K562 (cell line): ENCODE data around the gene TXNDC15. TPM values are rescaled to one million over a fixed set of nuclear protein-coding genes. Genes with fewer than 3 reads are reported as not detected.

Source experiments
- ARID3A ChIP-seq: IDR thresholded peaks from 2 replicates; pipeline ENCODE4 v1.6.1; 2012; ENCODE audit warnings: low read depth, low read length, improper control_type of control experiment, borderline replicate concordance
- DDX20 ChIP-seq: fragments of 450-650 bp; IDR thresholded peaks from 2 replicates; pipeline ENCODE4 v1.6.1; 2016; ENCODE audit warnings: missing genetic modification characterization, low read depth, mild to moderate bottlenecking, missing compliant biosample characterization, moderate library complexity
- EGR1 ChIP-seq: fragments of 450-650 bp; conservative IDR thresholded peaks from 2 replicates; pipeline ENCODE4 v1.6.1; 2017; ENCODE audit warnings: mild to moderate bottlenecking
- FOXK1 ChIP-seq: sonication (generic); formaldehyde crosslinking; IDR thresholded peaks from 2 replicates; pipeline ENCODE4 v1.8.0; 2022; ENCODE audit warnings: missing genetic modification reagents, mild to moderate bottlenecking, borderline replicate concordance
- FOXM1 ChIP-seq, 2 experiments: fragments of 450-650 bp in 1 of 2; sonication (generic) in 1 of 2; formaldehyde crosslinking in 1 of 2; IDR thresholded peaks; 2 replicates each; pipeline versions ENCODE4 v1.6.1 to v1.9.0; 2017 to 2022; ENCODE audit warnings: low read depth in 2 of 2, mild to moderate bottlenecking in 2 of 2, missing genetic modification reagents in 1 of 2, moderate library complexity in 1 of 2
- HDAC8 ChIP-seq: fragments of 450-650 bp; IDR thresholded peaks from 2 replicates; pipeline ENCODE4 v1.6.1; 2016; ENCODE audit warnings: mild to moderate bottlenecking, missing genetic modification characterization, moderate library complexity, missing compliant biosample characterization
- HINFP ChIP-seq: fragments of 450-650 bp; conservative IDR thresholded peaks from 2 replicates; pipeline ENCODE4 v1.6.1; 2016; ENCODE audit warnings: missing genetic modification characterization, low read depth, mild to moderate bottlenecking, control low read depth, missing compliant biosample characterization
- JUNB ChIP-seq: fragments of 450-650 bp; formaldehyde crosslinking; conservative IDR thresholded peaks from 2 replicates; pipeline ENCODE4 v1.4.0; 2020; ENCODE audit warnings: mild to moderate bottlenecking
- KLF10 ChIP-seq: fragments of 250-450 bp; sonication (Bioruptor Pico); IDR thresholded peaks from 2 replicates; pipeline ENCODE4 v1.6.1; 2021; ENCODE audit warnings: matching md5 sums
- KLF16 ChIP-seq: IDR thresholded peaks from 2 replicates; pipeline ENCODE4 v1.6.1; 2016; ENCODE audit warnings: antibody characterized with exemption
- MAX ChIP-seq: sonication (generic); formaldehyde crosslinking; IDR thresholded peaks from 2 replicates; pipeline ENCODE4 v1.9.0; 2022; ENCODE audit warnings: mild to moderate bottlenecking, missing genetic modification reagents
- NCOA2 ChIP-seq, 2 experiments: fragments of 450-650 bp; IDR thresholded peaks; 2 replicates each; pipeline ENCODE4 v1.6.1; 2018; ENCODE audit warnings: mild to moderate bottlenecking in 2 of 2, moderate library complexity in 1 of 2; ENCODE audit not compliant: partially characterized antibody in 2 of 2
- NFXL1 ChIP-seq: fragments of 450-650 bp; formaldehyde crosslinking; IDR thresholded peaks from 2 replicates; pipeline ENCODE4 v1.4.0; 2021; ENCODE audit warnings: mild to moderate bottlenecking
- PHF20 ChIP-seq: fragments of 450-650 bp; IDR thresholded peaks from 2 replicates; pipeline ENCODE4 v1.6.1; 2018; ENCODE audit not compliant: partially characterized antibody
- RBBP5 ChIP-seq: fragments of 200-600 bp; sonication (generic); IDR thresholded peaks from 2 replicates; pipeline ENCODE4 v1.6.1; 2012; ENCODE audit warnings: borderline replicate concordance, mild to moderate bottlenecking, low read length, control low read depth, inconsistent platforms; ENCODE audit not compliant: insufficient read depth, poor library complexity, severe bottlenecking
- SIN3A ChIP-seq, 2 experiments: fragments of 150-350 bp in 1 of 2; IDR thresholded peaks; 2 replicates each; pipeline ENCODE4 v1.6.1; 2011 to 2016; ENCODE audit warnings: borderline replicate concordance in 2 of 2, low read depth in 2 of 2, low read length in 2 of 2, mild to moderate bottlenecking in 2 of 2, moderate library complexity in 2 of 2; ENCODE audit not compliant: control insufficient read depth in 1 of 2
- THRAP3 ChIP-seq: fragments of 450-650 bp; IDR thresholded peaks from 2 replicates; pipeline ENCODE4 v1.6.1; 2016; ENCODE audit warnings: mild to moderate bottlenecking, inconsistent platforms, borderline replicate concordance
- ZFX ChIP-seq: sonication (generic); formaldehyde crosslinking; IDR thresholded peaks from 2 replicates; pipeline ENCODE4 v1.8.0; 2022; ENCODE audit warnings: mild to moderate bottlenecking, missing genetic modification reagents, moderate library complexity
- ZNF282 ChIP-seq: sonication (generic); formaldehyde crosslinking; IDR thresholded peaks from 2 replicates; pipeline ENCODE4 v1.8.1; 2023; ENCODE audit warnings: missing genetic modification reagents
- ZNF518B ChIP-seq: fragments of 250-450 bp; sonication (Bioruptor Pico); IDR thresholded peaks from 2 replicates; pipeline ENCODE4 v1.5.0; 2021; ENCODE audit warnings: mild to moderate bottlenecking, moderate library complexity
- polyA plus RNA-seq, 8 experiments: library from polyadenylated mRNA; depleted of rRNA in 4 of 8; stranded (reverse) in 5 of 8; unstranded in 3 of 8; fragments of >200 nt; fragmentation: Nextera tagmentation in 2 of 8; fragmentation: Illumina TruSeq in 1 of 8; extraction: Ambion mirVana in 2 of 8; extraction: Trizol in 1 of 8; gene quantifications; 2 replicates each; pipeline versions ENCODE4 v1.2.1 to v1.2.3, GENCODE V29; 2011 to 2014; ENCODE audit warnings: inconsistent platforms in 1 of 8, missing spikeins in 1 of 8
- total RNA-seq, 7 experiments: library from RNA; depleted of rRNA in 6 of 7; stranded (reverse); fragments of >200 nt in 6 of 7; fragmentation: Illumina TruSeq in 2 of 7; extraction: Trizol in 2 of 7; gene quantifications; 2 replicates each; pipeline versions ENCODE4 v1.2.1 to v1.2.3, GENCODE V29; 2011 to 2021; ENCODE audit warnings: low replicate concordance in 1 of 7

TXNDC15 gene
- total and polyA plus RNA-seq, 9 of the 15 experiments (the other 6 are each of a cell fraction or from before 2014, with no cell fraction given), result 3.0 to 15.4 (median 12.3) TPM

GRCh38 chr5:134845852-134846640 lies 28.1 kb upstream of the TXNDC15 start, which contains the start of gene C5orf24 (continued):
- TF ChIP-seq FOXK1 (CRISPR knock-in tag) (no peak), THRAP3 (no peak), HINFP (tag) (no peak), ARID3A (no peak), KLF16 (no peak), NFXL1 (CRISPR knock-in tag) (no peak), SIN3A (IDR thresholded peaks at IDR 0.05; ENCODE audit: borderline replicate concordance in 2 of 2, control insufficient read depth in 1 of 2, low read depth in 2 of 2, low read length in 2 of 2) (peak in 1 of 2 experiments; percentile 38; a peak in 2 of 4 replicates), ZNF518B (CRISPR knock-in tag) (no peak), ZNF282 (CRISPR knock-in tag) (no peak), JUNB (CRISPR knock-in tag) (no peak), EGR1 (peak; percentile 64), DDX20 (no peak), ZFX (CRISPR knock-in tag) (peak; percentile 99), FOXM1 (IDR thresholded peaks at IDR 0.05; ENCODE audit: low read depth) (no peak), FOXM1 (CRISPR knock-in tag; IDR thresholded peaks at IDR 0.05; ENCODE audit: low read depth) (peak; percentile 96), NCOA2 (IDR thresholded peaks at IDR 0.05; ENCODE audit: partially characterized antibody in 2 of 2) (no peak), RBBP5 (peak; percentile 94), MAX (CRISPR knock-in tag) (peak; percentile 96), PHF20 (peak; percentile 73), KLF10 (CRISPR knock-in tag) (no peak), HDAC8 (tag) (peak; percentile 54; the same call in 1 of the 2 replicates)
